ENCODE results near the gene HCRTR1.
A peak's percentile ranks its signal among the peaks of the same experiment; 100 is the strongest.
"Not testable (repeated sequence)": the region's sequence is repeated elsewhere in the genome, so short reads cannot be mapped to it uniquely, and the experiment has no call there.

Gene HCRTR1

GRCh38 chr1:31583082-31583994 is 34.2 kb upstream of the HCRTR1 start:
- no peak for TF ChIP-seq CTCF (conservative IDR thresholded peaks at IDR 0.05; ENCODE audit: control insufficient read depth, insufficient read depth, low read depth, low read length)
- no peak for DNase-seq (ENCODE audit: low read depth)
- H3K4me3 ChIP-seq (ENCODE audit: control insufficient read depth, low read depth, low read length) = no peak overlapping the region

- DNase-seq (ENCODE audit: low read depth) = peak; percentile 21
- no peak for TF ChIP-seq CTCF (conservative IDR thresholded peaks at IDR 0.05; ENCODE audit: control insufficient read depth, insufficient read depth, low read depth, low read length)
- H3K4me3 ChIP-seq (ENCODE audit: control insufficient read depth, low read depth, low read length) = no peak overlapping the region
Observed at GRCh38 chr1:31583995-31584868, 33.3 kb upstream of the HCRTR1 start.

GRCh38 chr1:31584869-31585735 is 32.4 kb upstream of the HCRTR1 start:
- H3K4me3 ChIP-seq (ENCODE audit: control insufficient read depth, low read depth, low read length) = no peak overlapping the region
- no peak for TF ChIP-seq CTCF (conservative IDR thresholded peaks at IDR 0.05; ENCODE audit: control insufficient read depth, insufficient read depth, low read depth, low read length)
- no peak for DNase-seq (ENCODE audit: low read depth)

- no peak for DNase-seq (ENCODE audit: low read depth)
- H3K4me3 ChIP-seq (ENCODE audit: control insufficient read depth, low read depth, low read length) = no peak overlapping the region
Observed at GRCh38 chr1:31585736-31586365, 31.6 kb upstream of the HCRTR1 start.

GRCh38 chr1:31586376-31587327 is 30.8 kb upstream of the HCRTR1 start:
- no peak for TF ChIP-seq CTCF (conservative IDR thresholded peaks at IDR 0.05; ENCODE audit: control insufficient read depth, insufficient read depth, low read depth, low read length)
- no peak for DNase-seq (ENCODE audit: low read depth)
- H3K4me3 ChIP-seq (ENCODE audit: control insufficient read depth, low read depth, low read length) = no peak overlapping the region

More at GRCh38 chr1:31585736-31586365, 31.6 kb upstream of the HCRTR1 start:
- TF ChIP-seq CTCF (conservative IDR thresholded peaks at IDR 0.05; ENCODE audit: control insufficient read depth, insufficient read depth, low read depth, low read length) = no peak

GRCh38 chr1:31587328-31587699 is 30.2 kb upstream of the HCRTR1 start:
- not testable (repeated sequence) for DNase-seq (ENCODE audit: low read depth); H3K4me3 ChIP-seq (ENCODE audit: control insufficient read depth, low read depth, low read length)
